ENCODE measurements around the gene TEX38. TPM values are rescaled to one million over a fixed set of nuclear protein-coding genes. Genes with fewer than 3 reads are reported as not detected.

Gene TEX38
- total RNA-seq, 1 experiment from 2014 or later = 0.47 TPM

DNA sequence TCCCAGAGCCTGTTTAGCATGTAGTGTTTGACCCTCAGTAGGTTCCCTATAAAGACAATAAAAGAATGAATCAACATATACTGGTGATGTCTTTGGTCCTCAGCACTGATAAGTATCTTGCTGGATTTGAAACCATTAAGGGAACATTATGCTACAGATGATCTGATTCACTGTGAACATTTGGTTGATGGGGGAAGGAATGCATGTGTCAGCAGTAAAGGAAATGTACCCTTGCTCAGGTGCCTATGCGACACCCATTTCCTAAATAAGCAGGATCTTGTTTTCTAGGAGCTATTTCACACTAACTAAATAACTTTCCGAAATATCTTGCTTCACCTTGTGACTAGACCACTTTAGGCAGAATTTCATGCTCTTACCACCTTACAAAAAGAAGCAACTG lies 13.0 kb downstream of the TEX38 start:
- RAD21 ChIA-PET (ENCODE audit: low non-redundant PET in 1 of 2, low total read pairs in 2 of 2, uncharacterized antibody in 2 of 2, unreplicated experiment in 2 of 2) = no interaction called here
- Histone ChIP-seq H3K4me1 (ENCODE audit: control insufficient read depth in 1 of 2, insufficient read depth in 2 of 2, low read length in 2 of 2) (peaks cover 0 to 9% of the 10 kb centered on the region in 2 experiments; a peak in 1 of 4 replicates), H3K36me3 (ENCODE audit: control insufficient read depth in 1 of 2, insufficient read depth in 2 of 2, low read length in 2 of 2) (peaks cover 42 to 55% of the 10 kb centered on the region in 2 experiments; a peak in 3 of 4 replicates), H3K4me3 (replicated peaks in 1 of 2; ENCODE audit: low read depth in 1 of 2, low read length in 2 of 2) (no peak overlapping the region), H3K4me2 (ENCODE audit: low read length) (no peak overlapping the region), H3K9ac (ENCODE audit: low read length) (no peak overlapping the region), H3K27me3 (ENCODE audit: insufficient read depth, low read length) (no peaks in the 10 kb centered on the region), H3K9me3 (ENCODE audit: control insufficient read depth in 1 of 2, insufficient read depth in 1 of 2, low read depth in 1 of 2, low read length in 2 of 2) (no peaks in the 10 kb centered on the region), H3K9me2 (ENCODE audit: insufficient read depth) (no peaks in the 10 kb centered on the region), H4K20me1 (ENCODE audit: insufficient read depth) (no peaks in the 10 kb centered on the region), H3K27ac (ENCODE audit: low read depth, low read length) (no peak overlapping the region), H3K79me2 (ENCODE audit: insufficient read depth, low read length) (no peaks in the 10 kb centered on the region), H2AFZ (ENCODE audit: low read depth, low read length, poor library complexity, severe bottlenecking) (no peak overlapping the region)
- intact Hi-C loops (cut with micrococcal nuclease) = no loop called here
- TF ChIP-seq, protein P1, sequence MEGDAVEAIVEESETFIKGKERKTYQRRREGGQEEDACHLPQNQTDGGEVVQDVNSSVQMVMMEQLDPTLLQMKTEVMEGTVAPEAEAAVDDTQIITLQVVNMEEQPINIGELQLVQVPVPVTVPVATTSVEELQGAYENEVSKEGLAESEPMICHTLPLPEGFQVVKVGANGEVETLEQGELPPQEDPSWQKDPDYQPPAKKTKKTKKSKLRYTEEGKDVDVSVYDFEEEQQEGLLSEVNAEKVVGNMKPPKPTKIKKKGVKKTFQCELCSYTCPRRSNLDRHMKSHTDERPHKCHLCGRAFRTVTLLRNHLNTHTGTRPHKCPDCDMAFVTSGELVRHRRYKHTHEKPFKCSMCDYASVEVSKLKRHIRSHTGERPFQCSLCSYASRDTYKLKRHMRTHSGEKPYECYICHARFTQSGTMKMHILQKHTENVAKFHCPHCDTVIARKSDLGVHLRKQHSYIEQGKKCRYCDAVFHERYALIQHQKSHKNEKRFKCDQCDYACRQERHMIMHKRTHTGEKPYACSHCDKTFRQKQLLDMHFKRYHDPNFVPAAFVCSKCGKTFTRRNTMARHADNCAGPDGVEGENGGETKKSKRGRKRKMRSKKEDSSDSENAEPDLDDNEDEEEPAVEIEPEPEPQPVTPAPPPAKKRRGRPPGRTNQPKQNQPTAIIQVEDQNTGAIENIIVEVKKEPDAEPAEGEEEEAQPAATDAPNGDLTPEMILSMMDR (IDR thresholded peaks at IDR 0.05 in 2 of 3, conservative IDR thresholded peaks at IDR 0.05 in 1 of 3; ENCODE audit: borderline replicate concordance in 1 of 3, insufficient read depth in 1 of 3, low read depth in 2 of 3, low read length in 2 of 3) = no peak
- no peak for TF ChIP-seq SRF (IDR thresholded peaks at IDR 0.05; ENCODE audit: low read depth)
- POLR2A ChIA-PET = no interaction called here
- ATAC-seq = no peak
- BruUV-seq (replicated peaks) = no TSS peak
- CTCF ChIA-PET = no interaction called here
- DNase-seq (ENCODE audit: low read depth, low spot score) = no peak

GRCh38 chr1:46686255-46686654 lies 14.6 kb downstream of the TEX38 start:
- CTCF ChIA-PET = no interaction called here
- ATAC-seq = no peak
- RAD21 ChIA-PET (ENCODE audit: low non-redundant PET in 1 of 2, low total read pairs in 2 of 2, uncharacterized antibody in 2 of 2, unreplicated experiment in 2 of 2) = no interaction called here
- H2AFZ ChIP-seq (ENCODE audit: low read depth, low read length, poor library complexity, severe bottlenecking) = no peak overlapping the region
- no peaks in the 10 kb centered on the region for H3K9me2 ChIP-seq (ENCODE audit: insufficient read depth)
- no peaks in the 10 kb centered on the region for H3K79me2 ChIP-seq (ENCODE audit: insufficient read depth, low read length)
- intact Hi-C loops (cut with micrococcal nuclease) = no loop called here
- POLR2A ChIA-PET = no interaction called here
- no peak overlapping the region for H3K9ac ChIP-seq (ENCODE audit: low read length)
- no TSS peak for BruUV-seq (replicated peaks)
- no peak overlapping the region for H3K4me2 ChIP-seq (ENCODE audit: low read length)
- peaks cover 42 to 55% of the 10 kb centered on the region in 2 experiments; a peak in 3 of 4 replicates for H3K36me3 ChIP-seq (ENCODE audit: control insufficient read depth in 1 of 2, insufficient read depth in 2 of 2, low read length in 2 of 2)
- no peaks in the 10 kb centered on the region for H4K20me1 ChIP-seq (ENCODE audit: insufficient read depth)
- no peak for DNase-seq (ENCODE audit: low read depth, low spot score)
- no peak overlapping the region for H3K4me3 ChIP-seq (replicated peaks in 1 of 2; ENCODE audit: low read depth in 1 of 2, low read length in 2 of 2)
- no peaks in the 10 kb centered on the region for H3K27me3 ChIP-seq (ENCODE audit: insufficient read depth, low read length)
- H3K4me1 ChIP-seq (ENCODE audit: control insufficient read depth in 1 of 2, insufficient read depth in 2 of 2, low read length in 2 of 2) = peaks cover 0 to 9% of the 10 kb centered on the region in 2 experiments; a peak in 1 of 4 replicates
- no peak overlapping the region for H3K27ac ChIP-seq (ENCODE audit: low read depth, low read length)
- no peaks in the 10 kb centered on the region for H3K9me3 ChIP-seq (ENCODE audit: control insufficient read depth in 1 of 2, insufficient read depth in 1 of 2, low read depth in 1 of 2, low read length in 2 of 2)
- TF ChIP-seq YY1 (IDR thresholded peaks at IDR 0.05; ENCODE audit: extremely low read depth, insufficient replicate concordance, low read depth, low read length) (no peak), SRF (IDR thresholded peaks at IDR 0.05; ENCODE audit: low read depth) (no peak), EGR1 (IDR thresholded peaks at IDR 0.05; ENCODE audit: low read depth) (no peak), ATF3 (IDR thresholded peaks at IDR 0.05) (no peak), EZH2phosphoT487 (IDR thresholded peaks at IDR 0.05; ENCODE audit: borderline replicate concordance) (no peak), SIN3A (IDR thresholded peaks at IDR 0.05; ENCODE audit: low read depth) (no peak), FOSL1 (IDR thresholded peaks at IDR 0.05; ENCODE audit: low read depth) (no peak), CBX3 (IDR thresholded peaks at IDR 0.05; ENCODE audit: low read depth) (no peak), RAD21 (IDR thresholded peaks at IDR 0.05; ENCODE audit: low read depth) (no peak), JUND (IDR thresholded peaks at IDR 0.05) (no peak), ZFX (IDR thresholded peaks at IDR 0.05) (no peak), SP1 (IDR thresholded peaks at IDR 0.05; ENCODE audit: low read depth) (no peak)
- TF ChIP-seq, protein P2, sequence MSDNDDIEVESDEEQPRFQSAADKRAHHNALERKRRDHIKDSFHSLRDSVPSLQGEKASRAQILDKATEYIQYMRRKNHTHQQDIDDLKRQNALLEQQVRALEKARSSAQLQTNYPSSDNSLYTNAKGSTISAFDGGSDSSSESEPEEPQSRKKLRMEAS (IDR thresholded peaks at IDR 0.05) = no peak
- TF ChIP-seq, protein P1 (IDR thresholded peaks at IDR 0.05 in 2 of 3, conservative IDR thresholded peaks at IDR 0.05 in 1 of 3; ENCODE audit: borderline replicate concordance in 1 of 3, insufficient read depth in 1 of 3, low read depth in 2 of 3, low read length in 2 of 3) = no peak
